Right ventricle myocardium inferior (tissue), 1 donor: ENCODE results near the gene TBC1D20. TPM values are rescaled to one million over a fixed set of nuclear protein-coding genes. Genes with fewer than 3 reads are reported as not detected.
"Not testable (repeated sequence)": the region's sequence is repeated elsewhere in the genome, so short reads cannot be mapped to it uniquely, and the experiment has no call there.

ENCODE experiments used
- ATAC-seq: fragments of 200-7000 bp; cut with Tn5 transposase; one replicate; pipeline ENCODE4 v1.9.1; 2020; ENCODE audit warnings: mild to moderate bottlenecking, moderate library complexity
- DNase-seq: peaks from one replicate; pipeline ENCODE4 v3.0.0; 2021; ENCODE audit errors: missing footprints
- intact Hi-C: fragments of 100-400 bp; cut with DNase I; formaldehyde crosslinking; loops from one replicate; pipeline ENCODE4 v1.11.0; 2022
- long read RNA-seq: library from polyadenylated mRNA; unstranded; transcript quantifications from one replicate; pipeline ENCODE4 v2.0.0, GENCODE V29; 2021
- total RNA-seq: library from RNA; stranded (reverse); fragmentation: NEBNext Ultra II Directional; extraction: Animal tissue kit (Norgen Biotek cat#: 25700); gene quantifications from one replicate; pipeline ENCODE4 v1.2.1, GENCODE V29; 2021
- donor health status: DM: no; HTN: yes; CAD: no; lungs with severe emphysema.

TBC1D20 gene
- 25.2 TPM for total RNA-seq
- long read RNA-seq, full-length matches to known transcripts, result 17 of 29 reads
- long read RNA-seq, partial matches to known transcripts, result 5 of 29 reads
- long read RNA-seq, other reads (novel, unspliced or antisense), result 7 of 29 reads

DNA sequence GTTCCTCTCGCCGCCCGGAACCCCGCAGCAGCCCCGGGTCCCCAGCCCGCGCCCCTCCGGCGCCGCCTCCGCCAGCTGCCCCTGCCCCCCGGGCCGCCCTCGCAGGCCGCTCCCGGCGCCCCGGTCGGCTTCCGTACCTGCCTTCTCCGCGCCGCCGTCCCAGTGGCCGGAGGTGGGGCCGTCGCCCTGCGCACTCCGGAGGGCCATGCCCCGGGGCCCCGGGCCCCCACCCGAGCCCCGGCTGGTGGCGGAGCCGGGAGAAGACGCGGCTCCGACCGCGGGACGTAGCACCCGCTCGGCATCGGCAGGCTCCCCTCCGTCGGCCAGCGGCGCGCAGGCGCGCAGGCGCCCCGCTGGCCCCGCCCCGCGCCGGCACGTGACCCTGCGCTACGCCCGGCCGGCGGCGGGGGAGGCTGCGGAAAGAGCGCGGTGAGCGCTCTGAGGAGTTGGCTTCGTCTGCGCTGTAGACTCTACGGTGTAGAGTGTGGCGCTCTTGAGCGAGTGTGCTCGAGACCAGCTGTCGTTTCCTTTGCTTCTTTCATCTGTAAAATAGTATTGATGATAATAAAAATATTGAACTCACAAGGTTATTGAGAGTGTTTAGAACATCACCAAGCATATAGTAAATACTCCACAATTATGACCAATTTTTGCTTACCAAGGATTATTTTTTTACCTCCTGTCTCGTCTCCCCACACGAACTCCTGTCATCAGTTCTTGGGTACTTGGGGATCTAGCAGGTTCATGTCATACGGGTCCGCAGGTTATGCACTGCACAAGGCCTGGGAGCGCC lies at the start of gene TBC1D20:
Gene TBC1D20 (minus strand): TSS at position 335 of the 793 bp plus-strand sequence. CDS start 128 bp downstream, at position 207.
- intact Hi-C loops, result loop anchor here (2.0 to 5.0 kb wide), 2 partner anchors 52 to 110 kb away; no protein-coding TSS in a partner anchor
- peak; percentile 93 for DNase-seq
- ATAC-seq, result peak; percentile 99

GRCh38 chr20:510328-511057 lies 48.2 kb upstream of the TBC1D20 start:
- intact Hi-C loops, DNase-seq, ATAC-seq: not testable (repeated sequence)

DNA sequence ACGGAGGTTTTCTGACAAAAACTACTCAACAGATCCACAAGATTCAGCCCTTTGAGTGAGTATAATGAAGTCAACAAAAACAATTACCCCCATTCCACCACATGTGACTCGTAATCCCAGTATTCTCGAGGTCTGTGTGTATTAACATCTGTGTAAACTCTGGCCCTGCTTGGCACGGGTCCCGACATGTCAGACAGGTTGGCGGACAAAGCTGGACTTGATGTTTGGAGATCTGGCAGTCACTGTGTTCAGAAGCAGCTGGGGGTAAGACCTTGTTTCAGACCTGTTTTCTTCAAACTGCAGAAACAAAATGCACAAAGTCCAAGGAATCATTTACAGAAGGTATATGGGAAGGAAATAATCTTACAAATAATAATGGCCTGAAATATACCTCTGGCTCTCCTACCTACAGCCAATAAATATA lies 46.0 kb upstream of the TBC1D20 start:
- ATAC-seq, result peak; percentile 59
- intact Hi-C loops, DNase-seq: not testable (repeated sequence)

GRCh38 chr20:507761-508332 lies 45.5 kb upstream of the TBC1D20 start:
- ATAC-seq, result no peak
- no peak for DNase-seq
- intact Hi-C loops, result no loop called here

DNA sequence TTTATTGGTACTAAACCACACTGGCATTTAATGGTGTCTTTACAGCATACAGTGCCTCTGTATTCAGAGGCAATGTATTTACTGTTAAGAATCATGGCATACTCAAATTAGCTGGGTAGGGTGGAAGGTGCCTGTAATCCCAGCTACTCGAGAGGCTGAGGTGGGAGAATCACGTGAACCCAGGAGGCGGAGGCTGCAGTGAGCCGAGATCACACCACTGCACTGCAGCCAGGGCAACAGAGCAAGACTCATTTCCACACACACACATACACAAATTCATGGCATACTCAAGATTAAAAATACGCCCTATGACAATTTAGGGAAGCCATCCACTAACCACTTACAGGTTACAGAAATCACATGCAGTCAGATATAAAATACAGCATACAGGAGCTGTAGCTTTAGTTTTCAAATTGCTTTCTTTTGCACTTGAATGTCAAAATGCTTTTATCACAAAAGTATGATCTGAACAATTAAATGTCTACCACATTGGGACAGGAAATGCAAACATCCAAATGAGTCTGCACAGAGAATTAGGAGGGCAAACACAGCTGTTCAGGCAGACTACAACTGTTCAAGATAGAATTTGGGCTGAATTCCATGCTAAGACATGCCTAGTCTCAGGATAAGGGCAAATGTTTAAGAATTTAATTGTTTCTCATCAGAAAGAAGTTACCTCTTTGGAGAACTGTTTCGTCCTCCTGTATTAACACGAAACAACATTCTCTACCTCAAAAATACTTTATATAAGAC lies 44.8 kb upstream of the TBC1D20 start:
- no peak for ATAC-seq
- DNase-seq, result no peak
- intact Hi-C loops, result no loop called here

DNA sequence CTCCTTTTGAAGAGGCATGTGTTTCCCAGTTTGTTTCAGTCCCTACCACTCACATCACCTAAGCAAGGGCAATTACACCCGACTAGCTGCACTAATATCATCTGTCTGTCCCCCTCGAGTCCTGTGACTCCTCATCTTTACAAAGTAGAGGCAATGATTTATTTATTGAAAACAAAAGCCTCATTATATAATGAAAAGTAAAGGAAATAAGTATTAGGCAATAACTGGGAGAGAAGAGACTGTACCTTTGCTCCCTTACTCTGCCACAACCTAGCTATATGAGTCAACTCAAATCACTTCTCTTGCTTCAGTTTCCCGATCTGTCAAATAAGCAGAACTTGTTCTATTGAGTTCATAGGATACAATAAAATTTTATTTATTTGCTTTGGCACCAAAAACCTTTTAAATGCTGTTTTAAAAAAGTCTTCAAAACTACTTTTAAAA lies 42.3 kb upstream of the TBC1D20 start:
- ATAC-seq (no peak), DNase-seq (no peak)
- intact Hi-C loops, result no loop called here

- DNase-seq, result no peak
- intact Hi-C loops, result no loop called here
Observed at GRCh38 chr20:503048-503737, 40.9 kb upstream of the TBC1D20 start.

DNA sequence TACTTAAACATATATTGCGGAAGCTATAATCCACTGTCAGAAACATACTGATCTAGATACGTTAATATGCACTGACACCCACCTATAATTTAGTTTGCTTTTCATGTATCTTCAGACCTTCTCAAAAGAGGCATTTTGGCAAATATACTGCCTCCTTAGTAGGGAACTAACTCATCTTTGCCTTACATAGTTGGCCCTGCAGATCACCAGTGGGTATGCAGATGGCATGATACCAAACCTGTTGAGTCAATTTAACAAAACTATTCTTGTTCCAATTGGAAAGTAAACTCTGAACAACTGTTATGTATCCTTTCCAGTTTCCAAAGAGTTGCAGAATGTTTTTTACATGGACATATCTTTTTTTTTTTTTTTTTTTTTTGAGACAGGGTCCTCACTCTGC lies 35.6 kb upstream of the TBC1D20 start:
- no peak for DNase-seq
- intact Hi-C loops, result no loop called here
- ATAC-seq, result no peak

More at GRCh38 chr20:503048-503737, 40.9 kb upstream of the TBC1D20 start:
- no peak for ATAC-seq

DNA sequence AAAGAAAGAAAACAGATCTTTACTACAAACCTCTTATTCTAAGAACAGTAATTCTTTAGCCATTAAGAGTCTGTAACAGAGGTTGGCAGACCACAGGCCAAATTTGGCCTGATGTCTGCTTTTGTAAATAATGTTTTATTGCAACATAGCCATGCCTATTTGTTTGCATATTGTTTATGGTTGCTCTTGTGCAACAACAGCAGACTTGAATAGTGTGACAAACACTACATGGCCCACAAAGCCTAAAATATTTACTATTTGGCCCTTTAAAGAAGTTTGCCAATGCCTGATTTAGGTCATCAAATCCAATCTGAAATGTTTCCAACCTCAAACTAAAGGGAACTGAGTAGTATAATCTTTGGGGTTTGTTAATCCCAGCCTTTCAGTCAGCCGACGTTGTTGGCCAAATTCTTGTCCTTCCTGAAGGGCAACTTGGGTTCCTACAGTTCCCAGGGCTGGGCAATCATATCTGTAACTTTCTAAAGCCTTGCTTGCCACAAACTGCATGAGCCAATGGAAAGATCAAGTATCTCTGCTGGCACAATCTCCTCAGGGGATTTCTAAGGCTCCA lies 33.9 kb upstream of the TBC1D20 start:
- DNase-seq (no peak), ATAC-seq (peak; percentile 54)
- intact Hi-C loops, result no loop called here

DNA sequence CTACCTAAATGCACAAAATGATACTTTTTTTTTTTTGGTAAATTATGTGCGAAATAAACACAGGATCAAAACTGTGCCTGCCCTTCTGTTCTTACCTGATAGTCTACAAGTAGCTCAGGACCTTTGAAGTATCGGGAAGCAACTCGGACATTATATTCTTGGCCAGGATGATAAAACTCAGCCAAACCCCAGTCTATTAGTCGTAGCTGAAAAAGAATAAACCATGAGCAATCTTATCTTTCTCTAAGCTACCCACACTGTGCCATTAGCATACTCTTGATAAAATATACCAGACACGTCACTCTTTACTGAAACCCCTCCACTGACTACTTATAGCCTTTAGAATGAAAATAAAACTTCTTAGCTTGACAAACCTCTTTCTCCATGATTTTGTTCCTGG lies 29.8 kb upstream of the TBC1D20 start:
- DNase-seq, result no peak
- no peak for ATAC-seq
- intact Hi-C loops, result no loop called here

DNA sequence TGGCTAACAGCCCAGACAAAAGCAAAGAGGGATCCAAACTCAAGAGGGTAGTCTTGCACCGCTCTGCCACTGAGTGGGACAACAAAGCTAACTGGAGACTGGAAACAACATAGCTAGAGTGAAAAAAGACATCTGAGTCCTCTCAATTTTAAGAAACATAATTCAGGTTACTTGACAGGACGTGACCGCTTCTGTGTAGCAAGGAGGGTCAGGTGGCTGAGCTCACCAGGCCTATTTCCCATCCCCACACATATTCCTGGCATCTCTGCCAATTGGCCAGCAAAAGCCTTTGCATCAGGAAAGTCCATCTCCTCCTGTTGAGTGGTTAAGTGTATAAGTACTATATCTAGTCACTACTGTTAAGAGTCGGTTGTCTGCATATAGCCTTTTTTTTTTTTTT lies 25.3 kb upstream of the TBC1D20 start:
- no peak for ATAC-seq
- intact Hi-C loops, result no loop called here
- no peak for DNase-seq

DNA sequence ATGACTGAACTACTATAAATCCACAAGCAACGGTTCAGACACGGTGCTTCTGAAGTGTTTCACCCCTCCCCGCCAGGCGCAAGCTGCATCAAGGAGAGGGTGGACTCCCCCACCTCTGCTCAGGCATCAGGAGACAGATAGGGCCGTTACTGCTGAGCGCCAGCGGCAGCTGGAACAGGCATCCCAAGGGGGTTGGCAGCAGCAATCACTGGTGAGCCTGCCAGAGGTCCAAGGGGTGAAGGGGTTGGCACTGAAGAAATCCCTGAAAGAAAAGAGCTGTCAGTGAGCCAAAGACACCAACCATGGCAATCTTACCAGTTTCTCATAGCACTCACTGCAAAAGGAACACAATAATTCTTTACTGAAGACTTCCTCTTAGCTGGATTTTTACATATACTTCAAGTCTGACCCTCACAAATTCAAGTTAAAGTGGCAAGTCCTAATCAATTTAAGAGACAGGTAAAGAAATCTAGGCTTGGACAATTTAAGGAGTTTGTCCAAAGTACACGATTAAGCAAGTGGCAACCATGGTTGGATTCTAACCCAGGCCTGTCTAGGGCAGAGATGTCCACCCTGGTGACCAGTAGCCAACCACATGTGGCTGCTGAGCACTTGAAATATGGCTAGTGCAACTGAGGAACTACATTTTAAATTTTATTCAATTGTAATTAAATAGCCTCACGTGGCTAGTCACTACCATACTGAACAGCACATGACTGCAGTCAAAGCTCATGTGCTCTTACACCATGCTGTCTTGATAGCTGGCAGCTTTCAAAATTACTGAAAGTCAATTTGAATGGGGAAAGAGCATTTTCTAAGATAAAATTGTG lies 21.7 kb upstream of the TBC1D20 start:
- ATAC-seq (peak; percentile 96), DNase-seq (peak; percentile 81)
- intact Hi-C loops, result no loop called here

DNA sequence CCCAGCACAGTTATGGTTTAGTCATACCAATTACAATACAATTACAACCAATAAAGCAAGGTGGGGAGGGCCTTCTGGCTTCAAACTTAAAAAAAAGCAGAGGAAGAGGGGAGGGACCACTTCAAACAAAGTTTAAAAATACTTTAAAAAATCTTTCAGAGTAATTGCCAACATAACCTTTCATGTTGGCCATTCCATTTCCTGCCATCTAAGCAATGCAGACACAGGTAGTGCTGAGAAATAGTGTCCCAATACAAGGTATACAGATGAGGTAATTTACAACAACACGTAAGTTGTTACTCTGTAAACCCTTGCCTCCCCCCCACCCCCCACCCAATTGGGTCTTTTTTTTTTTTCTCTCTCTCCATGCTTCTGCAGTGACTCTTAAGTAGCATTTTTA lies 18.8 kb upstream of the TBC1D20 start:
- intact Hi-C loops, result no loop called here
- DNase-seq (no peak), ATAC-seq (no peak)

- DNase-seq, result no peak
- ATAC-seq, result no peak
- intact Hi-C loops, result no loop called here
Observed at GRCh38 chr20:480044-480443, 17.7 kb upstream of the TBC1D20 start.

- no peak for DNase-seq
- no peak for ATAC-seq
- intact Hi-C loops, result loop anchor here (1.0 kb wide), 1 partner anchor 125 kb away; no protein-coding TSS in a partner anchor
Observed at GRCh38 chr20:479487-479886, 17.2 kb upstream of the TBC1D20 start.

GRCh38 chr20:478949-479429 lies 16.7 kb upstream of the TBC1D20 start:
- intact Hi-C loops, result loop anchor here (1.0 kb wide), 1 partner anchor 125 kb away; no protein-coding TSS in a partner anchor
- ATAC-seq, result no peak
- DNase-seq, result no peak
